HG03460 (cell line): ENCODE data around the gene SLC12A1.

Experiments
- ATAC-seq: cut with Tn5 transposase; IDR thresholded peaks from one replicate; pipeline ENCODE4 v1.9.1; 2021; ENCODE audit not compliant: unreplicated experiment

SLC12A1 gene

GRCh38 chr15:48345516-48345915, 139.4 kb downstream of the SLC12A1 start:
- no peak for ATAC-seq

GRCh38 chr15:48352474-48353072, 146.5 kb downstream of the SLC12A1 start:
- ATAC-seq, result no peak
